ENCODE results near the gene HERPUD1. TPM values are rescaled to one million over a fixed set of nuclear protein-coding genes. Genes with fewer than 3 reads are reported as not detected.
"Not testable (repeated sequence)": the region's sequence is repeated elsewhere in the genome, so short reads cannot be mapped to it uniquely, and the experiment has no call there.

HERPUD1 gene
- total RNA-seq, 1 donor from 2014 or later = 122 TPM

- DNase-seq (ENCODE audit: low spot score); ATAC-seq: not testable (repeated sequence)
These were observed 60.5 kb downstream of the HERPUD1 start for GRCh38 chr16:56992431-56992830.

- DNase-seq (ENCODE audit: low spot score) = no peak
These were observed 61.3 kb downstream of the HERPUD1 start for GRCh38 chr16:56993204-56993603.

DNA sequence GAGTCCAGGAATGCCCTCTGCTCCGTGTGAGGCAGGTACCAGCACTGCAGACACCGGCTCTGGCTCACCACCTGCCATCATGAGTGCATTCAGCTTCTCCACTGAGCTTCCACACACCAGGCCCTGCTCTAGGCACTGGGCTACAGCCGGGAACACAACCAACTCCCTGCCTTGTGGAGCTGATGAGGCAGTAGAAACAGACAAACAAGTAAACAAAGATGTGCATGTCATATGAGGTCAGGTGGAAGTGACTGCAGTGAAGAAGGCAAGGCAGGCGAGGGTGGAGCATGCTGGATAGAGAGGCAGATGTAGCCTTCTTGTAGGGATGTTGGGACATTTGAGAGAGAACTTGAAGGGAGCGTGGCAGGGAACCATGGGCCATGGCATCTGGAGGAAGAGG, 62.4 kb downstream of the HERPUD1 start:
- DNase-seq (ENCODE audit: low spot score) = no peak
- no peak for ATAC-seq

More at GRCh38 chr16:56993204-56993603, 61.3 kb downstream of the HERPUD1 start:
- ATAC-seq = no peak

Other genes with a start within 250 kb of the HERPUD1 start
- 2,271 TPM for gene MT1X, start 249.7 kb upstream of the HERPUD1 start, total RNA-seq
- 13.2 TPM for gene NUP93, start 202.0 kb upstream of the HERPUD1 start, total RNA-seq
- gene SLC12A3, start 66.9 kb upstream of the HERPUD1 start, total RNA-seq = not detected
- gene CETP, start 29.8 kb downstream of the HERPUD1 start, total RNA-seq = 3.8 TPM
- gene NLRC5, start 57.4 kb downstream of the HERPUD1 start, total RNA-seq = 6.4 TPM
- gene CPNE2, start 160.4 kb downstream of the HERPUD1 start, total RNA-seq = 7.3 TPM

Measured in left lobe of liver (tissue), 2 donors.